ENCODE data around the gene TXNDC11.

DNA sequence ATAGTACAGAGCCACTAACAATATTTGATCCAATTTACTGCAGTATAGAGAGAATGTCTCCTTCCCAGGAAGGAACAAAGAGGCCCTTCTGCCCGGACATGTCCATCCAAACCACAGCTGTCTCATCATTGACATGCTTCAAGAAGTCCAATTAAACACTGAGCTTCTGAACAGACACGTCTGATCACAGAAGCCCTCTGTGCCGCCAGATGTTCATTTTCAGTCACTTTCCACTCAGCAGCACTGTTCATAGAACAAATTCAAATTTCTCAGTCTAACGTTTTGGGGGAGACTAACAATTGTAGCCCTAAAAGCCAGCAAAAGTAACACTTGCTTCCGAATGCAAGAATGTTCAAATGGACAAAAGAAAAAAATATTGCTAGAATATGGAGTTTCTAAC lies 39.1 kb upstream of the TXNDC11 start:
- TF ChIP-seq, protein P1, sequence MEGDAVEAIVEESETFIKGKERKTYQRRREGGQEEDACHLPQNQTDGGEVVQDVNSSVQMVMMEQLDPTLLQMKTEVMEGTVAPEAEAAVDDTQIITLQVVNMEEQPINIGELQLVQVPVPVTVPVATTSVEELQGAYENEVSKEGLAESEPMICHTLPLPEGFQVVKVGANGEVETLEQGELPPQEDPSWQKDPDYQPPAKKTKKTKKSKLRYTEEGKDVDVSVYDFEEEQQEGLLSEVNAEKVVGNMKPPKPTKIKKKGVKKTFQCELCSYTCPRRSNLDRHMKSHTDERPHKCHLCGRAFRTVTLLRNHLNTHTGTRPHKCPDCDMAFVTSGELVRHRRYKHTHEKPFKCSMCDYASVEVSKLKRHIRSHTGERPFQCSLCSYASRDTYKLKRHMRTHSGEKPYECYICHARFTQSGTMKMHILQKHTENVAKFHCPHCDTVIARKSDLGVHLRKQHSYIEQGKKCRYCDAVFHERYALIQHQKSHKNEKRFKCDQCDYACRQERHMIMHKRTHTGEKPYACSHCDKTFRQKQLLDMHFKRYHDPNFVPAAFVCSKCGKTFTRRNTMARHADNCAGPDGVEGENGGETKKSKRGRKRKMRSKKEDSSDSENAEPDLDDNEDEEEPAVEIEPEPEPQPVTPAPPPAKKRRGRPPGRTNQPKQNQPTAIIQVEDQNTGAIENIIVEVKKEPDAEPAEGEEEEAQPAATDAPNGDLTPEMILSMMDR (IDR thresholded peaks at IDR 0.05), result no peak
- TF ChIP-seq POLR2A (IDR thresholded peaks at IDR 0.05), result no peak

All from breast epithelium (tissue), 3 donors.